Lung (tissue), 16 donors: ENCODE measurements around the gene NDNF. TPM values are rescaled to one million over a fixed set of nuclear protein-coding genes. Genes with fewer than 3 reads are reported as not detected.

Experiments
- ATAC-seq: fragments of 200-7000 bp; cut with Tn5 transposase; one replicate; pipeline ENCODE4 v1.9.1; 2020; ENCODE audit warnings: moderate number of reproducible peaks; ENCODE audit not compliant: insufficient read depth, low FRiP score
- DNase-seq, 3 donors: peaks; one replicate each; pipeline ENCODE4 v3.0.0-alpha.2; 2013 to 2017
- H3K27ac ChIP-seq, 2 donors: one replicate each; pipeline ENCODE4 v1.5.1; 2013; ENCODE audit warnings: mild to moderate bottlenecking in 2 of 2, moderate library complexity in 2 of 2, control low read depth in 1 of 2, inconsistent platforms in 1 of 2, low read depth in 1 of 2, low read length in 1 of 2
- H3K27me3 ChIP-seq, 3 donors: one replicate each; pipeline ENCODE4 v1.5.1; 2013; ENCODE audit warnings: low read length in 2 of 3; ENCODE audit not compliant: control insufficient read depth in 3 of 3, insufficient read depth in 3 of 3
- H3K36me3 ChIP-seq, 4 donors: one replicate each; pipeline ENCODE4 v1.5.1; 2013; ENCODE audit warnings: low read length in 4 of 4, mild to moderate bottlenecking in 1 of 4, moderate library complexity in 1 of 4; ENCODE audit not compliant: control insufficient read depth in 4 of 4, insufficient read depth in 4 of 4
- H3K4me1 ChIP-seq, 5 donors: one replicate each; pipeline ENCODE4 v1.5.1; 2013; ENCODE audit warnings: low read length in 5 of 5, mild to moderate bottlenecking in 2 of 5, moderate library complexity in 1 of 5; ENCODE audit not compliant: control insufficient read depth in 5 of 5, insufficient read depth in 5 of 5
- H3K4me3 ChIP-seq: one replicate; pipeline ENCODE4 v1.5.1; 2013; ENCODE audit warnings: mild to moderate bottlenecking, control low read depth, moderate library complexity
- H3K9ac ChIP-seq, 2 donors: one replicate each; pipeline ENCODE4 v1.5.1; 2013; ENCODE audit warnings: low read length in 2 of 2, control low read depth in 1 of 2; ENCODE audit not compliant: insufficient read depth in 1 of 2
- H3K9me3 ChIP-seq, 4 donors: one replicate each; pipeline ENCODE4 v1.5.1; 2013; ENCODE audit warnings: low read length in 3 of 4, mild to moderate bottlenecking in 1 of 4, moderate library complexity in 1 of 4; ENCODE audit not compliant: control insufficient read depth in 4 of 4, insufficient read depth in 3 of 4
- WGBS, 2 donors: extraction: QIAGEN DNeasy Blood & Tissue Kit; methylation state at CpG; one replicate each; pipeline ENCODE4 v1.1.7; 2013; 5-methylcytosine and 5-hydroxymethylcytosine counted together
- long read RNA-seq, 5 donors: transcript quantifications; one replicate each; lab custom pipeline, GENCODE V29; 2026
- polyA plus RNA-seq, 2 donors: library from polyadenylated mRNA; stranded (reverse); fragments of 200-250 nt; gene quantifications; one replicate each; pipeline ENCODE4 v1.2.1, GENCODE V29; 2013
- total RNA-seq, 2 donors: library from RNA; depleted of rRNA in 1 of 2; stranded (reverse); fragments of >200 nt in 1 of 2; gene quantifications; one replicate each; pipeline ENCODE4 v1.2.1, GENCODE V29; 2014 to 2021
- TF ChIP-seq, protein P1 (sequence below): IDR thresholded peaks from 2 replicates; pipeline ENCODE4 v1.5.1; 2012; ENCODE audit warnings: mild to moderate bottlenecking; ENCODE audit errors: control extremely low read depth, extremely low read depth
- donor health status: control.
- donor health status: control.
- donor health status: Bipolar disorder and iron deficiency.
- donor health status: healthy.
- donor health status: DM: yes; HTN: yes; CAD: no.

Gene NDNF
- total RNA-seq, result 100 to 1,000 TPM; 121 to 381 TPM
- 10 to 100 TPM; 22.3 to 40.1 TPM for polyA plus RNA-seq
- long read RNA-seq, donor 1, transcript NDNF-201 (4 exons, 2,885 nt), result major isoform, 51 of 71 reads
- long read RNA-seq, donor 1, partial matches to known transcripts, result 19 of 71 reads
- long read RNA-seq, donor 1, other reads (novel, unspliced or antisense), result 0 of 71 reads
- long read RNA-seq, donor 2, transcript NDNF-201 (4 exons, 2,885 nt), result major isoform, 19 of 29 reads
- long read RNA-seq, donor 2, partial matches to known transcripts, result 10 of 29 reads
- long read RNA-seq, donor 2, other reads (novel, unspliced or antisense), result 0 of 29 reads
- long read RNA-seq, donor 3, transcript NDNF-201 (4 exons, 2,885 nt), result major isoform, 39 of 57 reads
- long read RNA-seq, donor 3, partial matches to known transcripts, result 18 of 57 reads
- long read RNA-seq, donor 3, other reads (novel, unspliced or antisense), result 0 of 57 reads
- long read RNA-seq, donor 4, transcript NDNF-201 (4 exons, 2,885 nt), result major isoform, 20 of 20 reads
- long read RNA-seq, donor 4, partial matches to known transcripts, result 0 of 20 reads
- long read RNA-seq, donor 4, other reads (novel, unspliced or antisense), result 0 of 20 reads
- long read RNA-seq, donor 5, transcript NDNF-201 (4 exons, 2,885 nt), result major isoform, 50 of 58 reads
- long read RNA-seq, donor 5, partial matches to known transcripts, result 8 of 58 reads
- long read RNA-seq, donor 5, other reads (novel, unspliced or antisense), result 0 of 58 reads

GRCh38 chr4:121072224-121073003, at the start of gene NDNF:
NDNF (minus strand) TSS chr4:121072535; CDS start chr4:121045837, 26,698 bp downstream.
- Histone ChIP-seq H3K4me3 (peak within 1 kb of the TSS; percentile 78), H3K9ac (peak within 1 kb of the TSS; percentile 69 to 96), H3K36me3 (peaks cover 0 to 4% (median under 1%) of the 10 kb centered on the region in 4 donors), H3K4me1 (peaks cover 0 to 29% (median 4%) of the 10 kb centered on the region in 5 donors), H3K9me3 (no peaks in the 10 kb centered on the region), H3K27ac (peak within 1 kb of the TSS; percentile 60 to 89), H3K27me3 (no peaks in the 10 kb centered on the region)
- DNase-seq (peak; percentile 93 to 97 (median 94)), ATAC-seq (peak; percentile 63)
- TF ChIP-seq, protein P1, sequence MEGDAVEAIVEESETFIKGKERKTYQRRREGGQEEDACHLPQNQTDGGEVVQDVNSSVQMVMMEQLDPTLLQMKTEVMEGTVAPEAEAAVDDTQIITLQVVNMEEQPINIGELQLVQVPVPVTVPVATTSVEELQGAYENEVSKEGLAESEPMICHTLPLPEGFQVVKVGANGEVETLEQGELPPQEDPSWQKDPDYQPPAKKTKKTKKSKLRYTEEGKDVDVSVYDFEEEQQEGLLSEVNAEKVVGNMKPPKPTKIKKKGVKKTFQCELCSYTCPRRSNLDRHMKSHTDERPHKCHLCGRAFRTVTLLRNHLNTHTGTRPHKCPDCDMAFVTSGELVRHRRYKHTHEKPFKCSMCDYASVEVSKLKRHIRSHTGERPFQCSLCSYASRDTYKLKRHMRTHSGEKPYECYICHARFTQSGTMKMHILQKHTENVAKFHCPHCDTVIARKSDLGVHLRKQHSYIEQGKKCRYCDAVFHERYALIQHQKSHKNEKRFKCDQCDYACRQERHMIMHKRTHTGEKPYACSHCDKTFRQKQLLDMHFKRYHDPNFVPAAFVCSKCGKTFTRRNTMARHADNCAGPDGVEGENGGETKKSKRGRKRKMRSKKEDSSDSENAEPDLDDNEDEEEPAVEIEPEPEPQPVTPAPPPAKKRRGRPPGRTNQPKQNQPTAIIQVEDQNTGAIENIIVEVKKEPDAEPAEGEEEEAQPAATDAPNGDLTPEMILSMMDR, result no peak
- 0% methylated on average over 62 to 76 of the region's 76 CpGs for WGBS, 2 donors

DNA sequence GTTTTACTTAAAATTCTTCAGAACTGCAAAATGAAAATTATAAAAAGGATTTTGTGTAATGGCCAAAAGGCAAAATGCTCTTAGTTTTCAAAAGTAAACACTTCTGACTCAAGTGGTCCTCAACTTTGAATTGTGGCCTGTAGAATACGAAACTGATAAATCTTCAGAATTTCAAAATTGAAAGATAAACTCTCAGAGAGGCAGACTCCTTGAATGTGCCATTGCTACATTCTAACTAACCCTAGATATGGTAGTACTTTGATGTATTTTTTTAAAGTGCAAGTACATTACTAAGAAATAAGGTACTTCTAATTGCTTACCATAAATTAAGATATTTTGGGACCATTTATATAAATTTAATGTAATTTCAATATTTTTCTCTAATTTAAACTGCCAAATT, 47.4 kb upstream of the NDNF start:
- Histone ChIP-seq H3K27ac (no peak overlapping the region), H3K9me3 (no peaks in the 10 kb centered on the region), H3K4me1 (no peaks in the 10 kb centered on the region), H3K36me3 (no peaks in the 10 kb centered on the region), H3K4me3 (no peak overlapping the region), H3K9ac (no peak overlapping the region), H3K27me3 (no peaks in the 10 kb centered on the region)
- peak in 2 of 3 donors; percentile 11 to 68 for DNase-seq
- ATAC-seq, result no peak
- 66 to 85% methylated on average over 1 of the region's 1 CpG for WGBS, 2 donors
- TF ChIP-seq, protein P1, result no peak

DNA sequence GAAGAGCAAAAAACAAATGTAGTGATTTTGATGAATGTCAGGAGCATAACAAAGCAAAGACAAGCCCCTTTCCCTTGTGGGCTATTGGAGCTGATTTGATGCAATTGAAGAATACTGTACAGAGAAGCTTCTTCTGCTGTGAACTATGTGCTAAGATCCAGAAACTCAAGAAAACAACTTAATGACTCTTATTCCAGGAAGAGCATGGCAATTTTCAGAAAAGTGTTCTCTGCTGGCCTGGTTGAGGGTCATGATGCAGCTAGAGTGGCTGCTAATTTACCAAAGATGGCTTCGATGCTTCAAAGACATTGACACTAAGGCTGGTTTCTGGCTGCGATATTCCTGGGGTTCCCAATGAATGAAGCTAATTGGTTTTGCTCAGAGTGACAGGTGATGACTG, 46.0 kb upstream of the NDNF start:
- no peak overlapping the region for H3K4me3 ChIP-seq
- 65 to 87% methylated on average over 2 of the region's 2 CpGs for WGBS, 2 donors
- no peak overlapping the region for H3K27ac ChIP-seq
- H3K9ac ChIP-seq, result no peak overlapping the region
- no peaks in the 10 kb centered on the region for H3K9me3 ChIP-seq
- no peaks in the 10 kb centered on the region for H3K4me1 ChIP-seq
- TF ChIP-seq, protein P1, result no peak
- no peaks in the 10 kb centered on the region for H3K36me3 ChIP-seq
- no peaks in the 10 kb centered on the region for H3K27me3 ChIP-seq
- DNase-seq, result no peak
- no peak for ATAC-seq
